Renal cortex interstitium (tissue), 11 donors: ENCODE results near the gene MGRN1. TPM values are rescaled to one million over a fixed set of nuclear protein-coding genes. Genes with fewer than 3 reads are reported as not detected.
"Not testable (repeated sequence)": the region's sequence is repeated elsewhere in the genome, so short reads cannot be mapped to it uniquely, and the experiment has no call there.

Experiments used
- DNase-seq, 11 donors: peaks; one replicate each; pipeline ENCODE4 v3.0.0-alpha.2; 2013; ENCODE audit warnings: low read depth in 9 of 11, low spot score in 4 of 11; ENCODE audit errors: extremely low read depth in 1 of 11
- polyA plus RNA-seq, 3 donors: library from polyadenylated mRNA; unstranded; fragments of 120-200 nt; gene quantifications; one replicate each; pipeline ENCODE4 v1.2.1, GENCODE V29; 2013; ENCODE audit not compliant: insufficient read length in 3 of 3

The MGRN1 gene
- polyA plus RNA-seq, 3 donors: 42.5 to 68.9 (median 51.9) TPM

DNA sequence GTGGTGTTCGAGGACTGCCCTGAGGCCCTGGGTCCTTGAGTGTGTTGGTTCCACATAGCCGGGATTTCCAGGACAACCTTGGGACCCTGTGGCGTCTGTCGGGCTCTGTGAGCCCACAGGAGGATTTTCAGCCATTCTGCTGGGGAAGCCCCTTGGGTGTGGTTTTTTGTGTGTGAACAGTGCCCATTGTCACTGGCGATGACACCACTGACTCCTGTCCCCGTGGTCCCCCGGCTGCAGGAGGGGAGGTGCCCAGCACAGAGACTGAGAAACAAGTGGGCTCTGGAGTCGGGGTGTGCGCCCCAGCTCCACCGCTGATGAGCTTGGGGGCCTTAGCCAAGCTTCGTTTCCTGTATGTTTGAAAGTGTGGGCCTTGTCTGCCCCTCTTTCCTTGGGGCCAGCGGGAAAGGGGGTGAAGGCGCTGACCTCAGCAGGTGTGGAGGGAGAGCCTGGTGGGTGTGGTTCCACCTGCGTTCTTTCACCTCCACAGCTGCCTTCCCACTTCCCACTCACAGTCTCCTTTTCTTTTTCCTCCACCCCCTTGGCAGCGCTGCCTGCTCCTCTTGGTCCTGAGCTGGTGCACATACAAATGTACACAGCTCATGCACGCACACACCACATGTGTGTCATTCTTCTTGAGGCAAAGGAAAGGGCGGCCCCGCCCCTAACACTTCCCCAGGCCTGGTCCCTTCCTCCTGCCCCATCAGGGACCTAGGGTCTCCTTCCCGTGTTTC, 16.1 kb downstream of the MGRN1 start:
- no peak for DNase-seq

DNA sequence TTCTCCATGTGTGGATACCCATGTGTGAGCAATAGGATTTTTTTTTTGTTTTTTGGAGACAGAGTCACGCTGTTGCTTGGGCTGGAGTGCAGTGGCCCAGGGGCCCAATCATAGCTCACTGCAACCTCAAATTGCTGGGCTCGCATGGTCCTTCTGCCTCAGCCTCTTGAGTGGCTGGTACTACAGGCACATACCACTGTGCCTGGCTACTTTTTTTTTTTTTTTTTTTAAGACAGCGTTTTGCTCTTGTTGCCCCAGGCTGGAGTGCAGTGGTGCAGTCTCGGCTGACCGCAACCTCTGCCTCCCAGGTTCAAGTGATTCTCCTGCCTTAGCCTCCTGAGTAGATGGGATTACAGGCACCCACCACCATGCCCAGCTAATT, 16.7 kb downstream of the MGRN1 start:
- DNase-seq: no peak

DNA sequence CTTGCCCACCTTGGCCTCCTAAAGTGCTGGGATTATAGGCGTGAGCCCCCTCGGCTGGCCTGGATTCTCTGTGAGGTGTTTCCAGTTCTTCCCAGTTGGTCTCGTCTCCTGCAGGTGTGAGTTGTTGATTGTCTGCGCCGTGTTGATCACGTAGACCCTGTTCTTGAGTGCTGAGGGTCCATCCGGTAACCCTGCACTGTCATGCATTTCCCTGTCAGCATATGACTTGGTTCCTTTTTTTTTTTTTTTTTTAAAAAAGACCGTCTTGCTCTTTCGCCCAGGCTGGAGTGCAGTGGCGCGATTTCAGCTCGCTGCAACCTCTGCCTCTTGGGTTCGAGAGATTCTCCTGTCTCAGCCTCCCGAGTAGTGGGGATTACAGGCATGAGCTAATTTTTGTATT, 17.3 kb downstream of the MGRN1 start:
- DNase-seq: no peak

GRCh38 chr16:4646773-4647643, 22.4 kb downstream of the MGRN1 start:
- no peak for DNase-seq

GRCh38 chr16:4647644-4647980, 23.0 kb downstream of the MGRN1 start:
- DNase-seq: no peak

- no peak for DNase-seq
Measured at GRCh38 chr16:4648917-4649316, 24.3 kb downstream of the MGRN1 start.

- DNase-seq: no peak
Measured at GRCh38 chr16:4649744-4650442, 25.3 kb downstream of the MGRN1 start.

GRCh38 chr16:4650443-4651074, 25.9 kb downstream of the MGRN1 start:
- DNase-seq: not testable (repeated sequence)

- no peak for DNase-seq
Measured at GRCh38 chr16:4651827-4652226, 27.2 kb downstream of the MGRN1 start.

GRCh38 chr16:4652561-4652960, 27.9 kb downstream of the MGRN1 start:
- DNase-seq: no peak

- DNase-seq: no peak
Measured at GRCh38 chr16:4654011-4654963, 29.7 kb downstream of the MGRN1 start.

DNA sequence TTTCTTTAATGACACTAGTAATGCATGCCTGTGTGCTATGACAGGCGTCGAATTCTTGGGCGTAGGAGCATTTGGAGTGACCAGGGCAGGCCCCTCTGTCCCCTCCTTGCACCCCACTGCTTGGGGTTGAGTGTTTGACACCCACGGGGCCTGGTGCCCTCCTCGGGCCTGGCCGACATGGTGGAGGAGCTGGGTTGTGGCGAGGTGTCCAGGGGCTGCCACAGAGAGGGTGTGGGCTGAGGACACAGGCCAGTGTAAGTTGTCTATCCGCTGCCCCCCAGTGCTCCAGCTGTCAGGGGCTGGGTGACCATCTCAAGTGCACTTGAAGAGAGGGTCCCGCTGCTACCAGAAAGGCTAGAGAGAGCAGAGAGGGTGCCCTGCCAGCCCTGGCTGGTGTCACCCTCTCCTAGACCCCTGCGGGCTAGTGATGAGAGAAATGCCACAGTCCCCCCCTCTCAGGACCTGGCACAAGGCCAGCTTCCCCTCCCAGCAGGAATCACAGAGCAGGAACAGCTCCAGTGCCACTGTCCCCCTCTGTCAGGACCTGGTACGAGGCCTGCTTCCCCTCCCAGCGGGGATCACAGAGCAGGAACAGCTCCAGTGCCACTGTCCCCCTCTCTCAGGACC, 30.5 kb downstream of the MGRN1 start:
- DNase-seq: no peak

DNA sequence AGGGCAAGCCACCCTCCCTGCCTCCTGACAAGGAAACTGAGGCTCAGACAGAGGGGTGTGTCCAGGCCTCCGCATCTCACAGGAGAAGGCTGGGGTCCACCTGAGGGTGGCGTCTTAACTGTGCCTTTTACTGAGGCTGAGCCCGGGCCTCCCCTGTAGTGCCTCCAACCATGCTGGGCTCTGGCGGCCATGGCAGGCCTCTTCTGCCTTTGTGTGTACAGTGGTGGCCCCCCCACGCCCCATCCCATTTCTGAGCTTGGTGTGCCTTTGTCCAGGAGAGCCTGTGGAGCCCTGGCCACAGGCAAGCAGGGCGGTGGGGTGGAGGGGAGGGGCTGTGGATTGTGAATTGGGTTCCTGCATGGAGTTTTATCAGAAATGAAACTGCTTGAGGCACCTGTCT, 31.2 kb downstream of the MGRN1 start:
- no peak for DNase-seq

DNA sequence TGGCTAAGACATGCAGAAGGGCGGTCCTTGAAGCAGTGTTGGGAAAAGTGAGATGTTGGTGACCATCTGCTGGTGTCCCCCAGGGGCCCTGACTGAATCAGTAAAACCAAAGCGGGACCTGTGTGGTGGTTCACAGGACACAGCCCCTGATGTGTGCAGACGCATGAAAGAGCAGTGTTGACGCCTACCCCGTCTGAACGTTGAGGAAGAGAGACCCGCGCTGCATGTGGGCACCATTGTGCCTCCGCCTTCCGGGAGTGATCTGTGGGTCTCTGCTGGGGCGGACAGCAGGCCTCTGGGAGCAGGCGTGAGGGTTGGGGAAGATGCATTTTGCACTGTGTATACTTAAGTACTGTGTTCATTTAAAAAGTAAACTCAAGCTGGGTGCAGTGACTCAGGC, 31.6 kb downstream of the MGRN1 start:
- DNase-seq: no peak

GRCh38 chr16:4656695-4657686, 32.4 kb downstream of the MGRN1 start:
- no peak for DNase-seq

- no peak for DNase-seq
Measured at GRCh38 chr16:4659363-4660353, 35.0 kb downstream of the MGRN1 start.
